Effector memory CD4-positive, alpha-beta T cell (primary cell): ENCODE results near the gene PRDM8.
A peak's percentile ranks its signal among the peaks of the same experiment; 100 is the strongest.

Source experiments
- DNase-seq, 3 donors: peaks; one replicate each; pipeline ENCODE4 v3.0.0-alpha.2; 2020
- H3K27ac ChIP-seq: 2 replicates; pipeline ENCODE4 v1.7.0; 2013; ENCODE audit warnings: mild to moderate bottlenecking, low read length, moderate library complexity; ENCODE audit not compliant: insufficient read depth, poor library complexity, severe bottlenecking
- H3K27me3 ChIP-seq: replicated peaks from 2 replicates; pipeline ENCODE4 v1.7.0; 2013; ENCODE audit warnings: mild to moderate bottlenecking, low read length; ENCODE audit not compliant: insufficient read depth, control insufficient read depth, poor library complexity, severe bottlenecking
- H3K36me3 ChIP-seq: 2 replicates; pipeline ENCODE4 v1.7.0; 2013; ENCODE audit warnings: mild to moderate bottlenecking, low read length, moderate library complexity; ENCODE audit not compliant: control insufficient read depth, insufficient read depth
- H3K4me1 ChIP-seq: 2 replicates; pipeline ENCODE4 v1.7.0; 2013; ENCODE audit warnings: low read length, mild to moderate bottlenecking; ENCODE audit not compliant: control insufficient read depth, insufficient read depth, poor library complexity, severe bottlenecking
- H3K4me3 ChIP-seq: 2 replicates; pipeline ENCODE4 v1.7.0; 2013; ENCODE audit warnings: low read length, low read depth, mild to moderate bottlenecking; ENCODE audit not compliant: insufficient read depth, poor library complexity, severe bottlenecking
- H3K9me3 ChIP-seq: 2 replicates; pipeline ENCODE4 v1.7.0; 2013; ENCODE audit warnings: mild to moderate bottlenecking, low read length, moderate library complexity; ENCODE audit not compliant: control insufficient read depth

PRDM8 gene

GRCh38 chr4:80182237-80182866, 15.0 kb upstream of the PRDM8 start:
- Histone ChIP-seq H3K27me3 (no peaks in the 10 kb centered on the region), H3K9me3 (no peaks in the 10 kb centered on the region), H3K27ac (peak overlapping the region; percentile 96), H3K4me3 (no peak overlapping the region), H3K36me3 (no peaks in the 10 kb centered on the region), H3K4me1 (peaks cover 23% of the 10 kb centered on the region)
- DNase-seq = no peak

DNA sequence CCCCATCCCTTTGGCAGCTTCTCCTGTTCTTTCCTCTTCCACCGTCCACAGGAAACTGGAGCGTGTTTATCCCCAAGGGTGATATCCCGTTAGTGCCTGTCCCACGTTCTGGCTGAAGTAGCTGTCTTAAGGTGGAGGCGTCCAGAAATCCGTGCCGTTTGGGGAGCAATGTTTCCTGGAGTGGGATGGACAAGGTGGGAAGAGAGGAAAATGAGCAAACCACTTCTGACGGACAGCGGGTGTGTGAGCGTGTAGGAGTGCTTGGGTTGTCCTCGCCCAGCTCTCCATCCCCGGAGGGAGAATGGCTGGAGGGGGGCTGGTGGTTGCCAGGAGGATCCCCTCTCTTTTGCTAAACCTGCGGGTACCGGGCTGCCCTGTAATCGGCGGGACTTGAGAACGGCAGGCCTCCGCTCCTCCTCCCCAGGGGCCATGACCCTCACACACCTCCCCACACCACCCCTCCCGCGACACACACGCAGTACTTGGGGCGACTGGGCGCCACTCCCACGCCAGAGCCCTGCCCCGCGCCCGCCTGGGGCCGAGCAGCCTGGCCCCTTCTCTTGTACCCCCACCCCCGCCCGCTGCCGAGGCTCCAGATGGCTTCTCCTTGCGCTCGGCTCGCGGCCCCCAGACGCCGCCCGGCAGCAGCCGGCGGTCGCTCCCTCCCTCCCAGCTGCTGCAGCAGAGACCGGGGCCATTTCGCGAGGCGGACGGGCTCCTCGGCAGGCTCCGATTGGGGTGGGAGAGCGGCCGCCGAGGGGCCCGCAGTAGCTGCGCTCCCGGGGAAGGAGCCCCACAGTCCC, 13.9 kb upstream of the PRDM8 start:
- Histone ChIP-seq H3K27ac (peak overlapping the region; percentile 96), H3K4me1 (peaks cover 23% of the 10 kb centered on the region), H3K9me3 (no peaks in the 10 kb centered on the region), H3K36me3 (no peaks in the 10 kb centered on the region), H3K27me3 (no peaks in the 10 kb centered on the region), H3K4me3 (peak overlapping the region; percentile 100)
- DNase-seq = peak in 2 of 3 donors; percentile 22 to 28

- peak overlapping the region; percentile 96 for H3K27ac ChIP-seq
- H3K36me3 ChIP-seq = no peaks in the 10 kb centered on the region
- peak; percentile 78 to 86 (median 79) for DNase-seq
- H3K27me3 ChIP-seq = no peaks in the 10 kb centered on the region
- H3K4me3 ChIP-seq = peak overlapping the region; percentile 100
- H3K9me3 ChIP-seq = no peaks in the 10 kb centered on the region
- H3K4me1 ChIP-seq = peaks cover 23% of the 10 kb centered on the region
Observed at GRCh38 chr4:80184053-80184824, 13.1 kb upstream of the PRDM8 start.

DNA sequence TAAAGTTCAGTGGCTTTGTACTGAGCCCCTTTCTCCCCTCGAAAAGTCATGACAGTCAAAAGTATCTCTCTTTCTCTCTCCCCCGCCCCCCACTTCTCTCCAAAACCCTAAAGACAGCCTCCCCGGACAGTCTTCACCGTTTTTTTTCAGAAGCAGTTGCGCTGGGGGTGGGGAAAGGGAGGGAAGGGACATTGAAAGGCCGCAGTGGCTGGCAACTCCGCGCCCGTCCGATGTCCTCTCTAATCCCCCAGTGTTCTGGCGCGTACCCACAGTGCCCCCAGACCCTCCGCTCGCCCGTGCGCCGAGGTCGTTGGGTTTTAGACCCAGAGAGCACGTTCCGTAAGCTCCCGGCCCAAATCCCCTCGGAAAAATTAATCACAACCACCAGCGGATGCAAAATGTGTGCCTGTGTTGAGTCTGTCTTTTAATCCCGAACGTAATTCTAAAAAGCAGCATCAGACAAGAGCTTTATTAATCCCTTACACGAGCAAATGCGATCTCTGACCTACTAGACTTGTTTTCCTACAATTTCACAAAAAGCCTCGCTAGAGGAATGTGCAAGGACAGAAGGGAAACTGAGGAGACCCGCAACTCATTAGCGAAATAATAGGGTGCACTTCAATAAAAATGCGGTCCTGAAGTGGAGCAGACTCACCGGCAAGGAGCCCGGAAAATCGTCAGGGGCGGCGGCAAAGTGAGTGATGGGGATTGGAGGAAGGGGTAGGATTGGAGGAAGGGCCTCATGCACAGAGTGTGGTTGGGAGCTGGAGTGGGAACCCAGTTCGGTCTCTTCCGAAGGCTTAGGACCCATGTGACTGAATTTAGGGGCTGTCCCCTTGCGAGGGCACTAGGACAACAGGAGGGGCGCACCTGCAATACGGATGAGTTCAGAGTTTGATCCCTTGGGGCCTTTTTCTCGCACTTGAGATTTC, 12.2 kb upstream of the PRDM8 start:
- peak overlapping the region; percentile 96 for H3K27ac ChIP-seq

GRCh38 chr4:80185787-80186548, 11.3 kb upstream of the PRDM8 start:
- H3K9me3 ChIP-seq = no peaks in the 10 kb centered on the region
- peak overlapping the region; percentile 100 for H3K4me3 ChIP-seq
- H3K27me3 ChIP-seq = no peaks in the 10 kb centered on the region
- peaks cover 23% of the 10 kb centered on the region for H3K4me1 ChIP-seq
- no peak for DNase-seq
- no peaks in the 10 kb centered on the region for H3K36me3 ChIP-seq
- H3K27ac ChIP-seq = no peak overlapping the region

More for the DNA sequence above, 12.2 kb upstream of the PRDM8 start:
- no peak for DNase-seq
- Histone ChIP-seq H3K4me3 (peak overlapping the region; percentile 100), H3K36me3 (no peaks in the 10 kb centered on the region), H3K9me3 (no peaks in the 10 kb centered on the region), H3K27me3 (no peaks in the 10 kb centered on the region), H3K4me1 (peaks cover 23% of the 10 kb centered on the region)

DNA sequence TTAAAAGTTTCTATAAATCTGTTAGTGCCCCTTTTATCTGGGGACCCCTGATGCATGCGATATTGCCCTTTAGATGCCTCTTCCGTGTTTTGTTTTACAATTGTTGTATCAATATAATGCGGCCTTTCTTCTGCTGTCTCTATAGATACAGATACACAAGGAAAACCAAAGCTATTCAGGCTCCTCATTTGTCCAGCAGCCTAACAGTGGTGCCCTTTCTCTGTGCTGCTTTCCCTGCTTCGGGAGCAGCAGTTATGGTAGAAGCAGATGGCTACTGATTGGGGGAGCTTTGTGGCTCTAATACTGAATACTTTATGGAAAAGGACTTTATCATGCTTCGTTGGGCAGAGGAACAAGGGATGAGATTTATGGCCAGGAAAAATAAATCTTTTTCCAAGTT, 10.6 kb upstream of the PRDM8 start:
- Histone ChIP-seq H3K4me3 (no peak overlapping the region), H3K36me3 (no peaks in the 10 kb centered on the region), H3K9me3 (no peaks in the 10 kb centered on the region), H3K27ac (no peak overlapping the region), H3K27me3 (no peaks in the 10 kb centered on the region), H3K4me1 (peaks cover 23% of the 10 kb centered on the region)
- no peak for DNase-seq

GRCh38 chr4:80187677-80188076, 9.6 kb upstream of the PRDM8 start:
- Histone ChIP-seq H3K36me3 (no peaks in the 10 kb centered on the region), H3K27me3 (no peaks in the 10 kb centered on the region), H3K27ac (no peak overlapping the region), H3K4me3 (no peak overlapping the region), H3K9me3 (no peaks in the 10 kb centered on the region), H3K4me1 (peaks cover 16% of the 10 kb centered on the region)
- no peak for DNase-seq

DNA sequence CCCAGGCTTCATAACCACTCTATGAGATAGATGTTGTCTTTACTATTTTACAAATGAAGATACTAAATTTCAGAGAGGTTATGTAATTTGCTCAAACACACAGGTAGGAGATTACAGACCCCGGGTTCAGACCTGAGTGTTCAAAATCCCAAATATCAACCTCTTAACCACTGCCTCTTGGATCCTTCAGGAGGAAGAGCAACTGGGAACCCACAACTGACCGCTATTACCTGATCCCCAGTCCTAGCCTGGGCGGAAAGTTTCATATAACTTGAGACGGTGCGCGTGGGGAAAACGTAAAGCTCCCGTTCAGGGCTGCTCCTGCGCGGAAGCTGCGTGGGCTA, 8.9 kb upstream of the PRDM8 start:
- peaks cover 10% of the 10 kb centered on the region for H3K4me1 ChIP-seq
- no peak overlapping the region for H3K4me3 ChIP-seq
- no peak for DNase-seq
- no peaks in the 10 kb centered on the region for H3K9me3 ChIP-seq
- no peak overlapping the region for H3K27ac ChIP-seq
- H3K36me3 ChIP-seq = no peaks in the 10 kb centered on the region
- H3K27me3 ChIP-seq = no peaks in the 10 kb centered on the region
